GM18907 (cell line): ENCODE measurements around the gene LRRK1.

Experiments used
- ATAC-seq: cut with Tn5 transposase; IDR thresholded peaks from one replicate; pipeline ENCODE4 v1.9.1; 2021; ENCODE audit warnings: mild to moderate bottlenecking, moderate library complexity; ENCODE audit not compliant: unreplicated experiment

Gene LRRK1

DNA sequence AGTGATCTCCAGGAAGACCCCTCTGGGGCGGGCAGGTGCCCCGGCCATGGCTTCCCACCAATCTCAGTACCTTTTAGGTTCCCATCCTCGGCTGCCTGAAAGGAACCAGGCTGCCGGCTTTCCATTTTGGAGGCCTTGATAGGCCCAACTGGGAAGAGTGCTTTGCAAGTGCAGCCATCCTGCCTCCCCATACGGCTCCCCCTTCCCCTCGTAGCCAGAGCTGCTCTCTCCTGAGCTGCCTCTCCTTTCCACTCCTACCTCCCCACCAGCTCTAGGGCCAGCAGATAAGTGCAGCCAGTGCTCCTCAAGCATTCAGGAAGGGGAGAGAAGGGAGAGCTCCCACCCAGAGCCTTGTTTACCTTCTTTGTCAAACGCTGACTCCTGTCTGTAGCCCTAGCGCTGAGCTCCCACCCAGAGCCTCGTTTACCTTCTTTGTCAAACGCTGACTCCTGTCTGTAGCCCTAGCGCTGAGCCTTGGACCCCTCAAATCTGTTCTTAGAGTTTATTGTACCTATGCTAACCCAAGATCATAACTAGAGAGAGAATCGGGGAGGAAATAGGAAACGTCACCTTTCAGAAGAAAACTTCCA lies 133.0 kb downstream of the LRRK1 start:
- no peak for ATAC-seq

DNA sequence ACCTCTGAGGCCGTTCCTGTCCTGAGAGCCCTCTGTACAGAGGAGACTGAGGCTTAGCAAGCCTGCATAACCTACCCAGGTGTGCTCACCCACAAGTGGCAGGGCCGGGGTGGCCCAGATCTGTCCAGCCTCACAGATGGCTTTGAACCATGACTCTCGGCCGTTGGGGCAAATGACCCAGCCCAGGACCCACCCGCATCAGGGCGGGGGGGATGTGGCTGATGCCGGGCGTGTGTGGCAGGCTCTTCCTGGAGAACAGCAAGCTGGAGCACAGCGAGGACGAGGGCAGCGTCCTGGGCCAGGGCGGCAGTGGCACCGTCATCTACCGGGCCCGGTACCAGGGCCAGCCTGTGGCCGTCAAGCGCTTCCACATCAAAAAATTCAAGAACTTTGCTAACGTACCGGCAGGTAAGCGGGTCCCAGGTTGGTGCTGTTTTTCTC lies 133.5 kb downstream of the LRRK1 start:
- ATAC-seq, result no peak

DNA sequence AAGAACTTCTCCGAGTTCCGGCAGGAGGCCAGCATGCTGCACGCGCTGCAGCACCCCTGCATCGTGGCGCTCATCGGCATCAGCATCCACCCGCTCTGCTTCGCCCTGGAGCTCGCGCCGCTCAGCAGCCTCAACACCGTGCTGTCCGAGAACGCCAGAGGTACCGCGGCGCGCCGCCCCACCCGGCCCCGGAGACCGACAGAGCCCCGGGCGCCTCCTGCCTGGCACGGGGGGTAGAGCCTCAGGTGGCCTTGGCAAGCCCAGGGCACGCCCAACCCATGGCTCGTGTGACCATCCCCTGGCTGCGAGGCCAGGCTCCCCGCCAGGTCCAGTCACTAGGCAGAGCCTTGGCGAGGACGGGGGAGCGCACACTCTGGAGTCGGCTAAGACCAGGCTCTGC lies 134.1 kb downstream of the LRRK1 start:
- ATAC-seq, result no peak

DNA sequence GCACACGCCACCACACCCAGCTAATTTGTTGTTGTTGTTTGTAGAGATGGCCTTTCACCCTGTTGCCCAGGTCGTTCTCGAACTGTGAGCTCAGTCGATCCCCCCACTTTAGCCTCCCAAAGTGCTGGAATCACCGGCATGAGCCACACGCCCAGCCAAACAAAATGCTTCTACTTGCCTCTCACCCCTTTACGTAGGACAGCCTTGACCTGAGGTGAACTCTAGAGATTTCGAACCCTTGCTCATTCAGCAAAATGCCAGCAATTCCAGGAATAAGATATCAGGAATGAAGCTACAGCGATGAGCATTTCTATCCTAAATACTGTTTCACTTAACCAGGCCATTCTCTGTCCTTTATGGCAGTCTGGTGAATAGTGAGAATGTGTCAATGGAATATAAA lies 135.0 kb downstream of the LRRK1 start:
- no peak for ATAC-seq

DNA sequence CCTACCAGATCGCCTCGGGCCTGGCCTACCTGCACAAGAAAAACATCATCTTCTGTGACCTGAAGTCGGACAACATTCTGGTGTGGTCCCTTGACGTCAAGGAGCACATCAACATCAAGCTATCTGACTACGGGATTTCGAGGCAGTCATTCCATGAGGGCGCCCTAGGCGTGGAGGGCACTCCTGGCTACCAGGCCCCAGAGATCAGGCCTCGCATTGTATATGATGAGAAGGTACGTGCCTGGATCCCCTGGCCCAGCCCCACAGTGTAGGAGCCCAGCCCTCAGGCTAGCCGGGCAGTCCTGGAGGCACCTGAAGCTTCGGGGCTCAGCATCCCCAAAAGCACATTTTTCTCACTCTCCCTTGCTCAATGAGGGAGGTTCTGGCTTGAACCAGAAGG lies 135.8 kb downstream of the LRRK1 start:
- no peak for ATAC-seq

DNA sequence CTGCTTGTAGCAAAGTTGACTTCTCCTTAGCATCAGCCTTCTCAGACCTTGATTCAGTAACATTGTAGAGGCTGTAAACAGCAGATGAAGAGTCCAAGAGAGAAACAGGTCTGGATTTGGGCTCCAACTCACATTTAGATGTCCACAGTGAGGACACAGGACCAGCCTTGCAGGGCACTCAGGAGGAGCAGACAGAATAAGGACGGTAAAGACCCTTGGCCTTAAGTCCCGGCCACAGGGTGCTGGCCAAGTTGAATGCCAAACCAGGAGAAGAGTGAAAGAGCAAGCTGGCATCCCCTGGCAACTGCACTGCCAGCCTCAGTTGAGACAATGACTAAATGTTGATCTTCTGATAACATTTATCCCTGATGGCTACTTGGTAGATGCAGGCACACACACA lies 136.3 kb downstream of the LRRK1 start:
- ATAC-seq, result no peak

DNA sequence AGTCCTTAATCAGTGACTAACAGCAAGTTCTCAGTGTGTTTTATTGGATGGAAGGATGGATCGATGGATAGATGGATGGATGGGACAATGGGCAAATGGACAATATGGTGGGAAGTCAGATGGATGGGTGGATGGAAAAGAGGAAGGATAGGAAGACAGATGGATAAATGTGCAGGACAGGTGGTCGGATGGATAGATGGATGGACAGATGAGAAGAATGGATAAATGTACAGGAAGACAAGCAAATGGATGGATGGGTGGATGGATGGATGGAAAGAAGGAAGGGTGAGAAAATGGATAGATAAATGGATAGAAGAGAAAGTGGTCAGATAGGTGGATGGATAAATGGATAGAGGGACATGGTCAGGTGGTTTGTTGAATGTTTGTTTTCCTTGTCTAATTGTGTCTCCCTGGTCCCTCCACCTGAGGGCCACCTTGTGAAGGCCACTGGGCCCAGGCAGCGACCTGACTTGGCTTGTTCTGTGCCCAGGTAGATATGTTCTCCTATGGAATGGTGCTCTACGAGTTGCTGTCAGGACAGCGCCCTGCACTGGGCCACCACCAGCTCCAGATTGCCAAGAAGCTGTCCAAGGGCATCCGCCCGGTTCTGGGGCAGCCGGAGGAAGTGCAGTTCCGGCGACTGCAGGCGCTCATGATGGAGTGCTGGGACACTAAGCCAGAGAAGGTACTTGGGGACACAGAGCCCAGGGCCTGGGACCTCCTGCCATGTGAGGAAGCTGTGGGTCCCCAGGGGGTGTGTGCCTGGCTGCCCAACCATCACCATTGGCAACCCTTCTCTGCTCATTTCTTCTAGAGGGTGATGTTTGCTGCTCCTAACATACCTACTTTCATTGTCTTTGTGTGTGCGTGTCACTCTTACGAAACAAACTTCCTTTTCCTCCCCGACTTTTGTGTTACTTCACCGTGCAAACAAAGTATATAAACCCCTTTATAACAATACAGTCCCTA lies 137.5 kb downstream of the LRRK1 start:
- ATAC-seq, result no peak

DNA sequence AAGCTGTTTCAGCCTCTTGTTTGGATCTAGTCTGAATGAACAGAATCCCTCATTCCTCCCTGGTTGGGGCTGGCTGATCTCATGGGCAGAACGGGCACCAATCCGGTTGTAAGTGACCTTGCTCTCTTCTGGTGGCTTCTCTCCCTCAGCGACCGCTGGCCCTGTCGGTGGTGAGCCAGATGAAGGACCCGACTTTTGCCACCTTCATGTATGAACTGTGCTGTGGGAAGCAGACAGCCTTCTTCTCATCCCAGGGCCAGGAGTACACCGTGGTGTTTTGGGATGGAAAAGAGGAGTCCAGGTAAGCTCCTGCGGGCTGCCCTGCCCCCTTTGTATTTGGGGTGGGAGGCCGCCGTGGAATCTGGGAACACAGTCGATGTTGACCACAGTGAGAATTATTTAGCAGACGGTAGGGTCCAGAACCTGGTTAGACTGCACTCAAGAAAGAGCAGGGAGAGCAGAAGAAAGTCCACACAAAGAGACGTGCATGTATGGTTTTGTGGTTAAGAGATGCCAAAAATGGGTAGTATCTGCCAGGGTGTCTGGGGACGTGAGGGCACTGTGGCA lies 138.8 kb downstream of the LRRK1 start:
- no peak for ATAC-seq

DNA sequence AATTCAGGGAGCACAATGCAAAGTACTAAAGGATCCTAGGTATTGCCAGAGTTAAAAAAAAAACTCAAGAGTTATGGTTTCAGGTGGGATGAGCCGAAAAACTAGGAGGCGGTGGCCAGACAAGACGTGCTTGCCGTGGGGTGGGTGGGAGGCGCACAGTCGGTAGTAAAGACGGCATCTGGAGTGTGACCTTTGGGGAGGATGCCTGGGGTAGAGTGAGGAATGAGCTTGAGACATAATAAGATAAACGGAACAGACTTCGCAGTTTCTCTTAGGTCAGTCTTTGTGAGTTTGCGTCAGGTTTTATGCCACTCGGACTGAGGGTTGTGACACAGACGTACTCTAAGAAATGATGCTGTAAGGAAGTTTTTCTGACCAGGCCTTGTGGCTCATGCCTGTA lies 139.6 kb downstream of the LRRK1 start:
- ATAC-seq, result no peak

DNA sequence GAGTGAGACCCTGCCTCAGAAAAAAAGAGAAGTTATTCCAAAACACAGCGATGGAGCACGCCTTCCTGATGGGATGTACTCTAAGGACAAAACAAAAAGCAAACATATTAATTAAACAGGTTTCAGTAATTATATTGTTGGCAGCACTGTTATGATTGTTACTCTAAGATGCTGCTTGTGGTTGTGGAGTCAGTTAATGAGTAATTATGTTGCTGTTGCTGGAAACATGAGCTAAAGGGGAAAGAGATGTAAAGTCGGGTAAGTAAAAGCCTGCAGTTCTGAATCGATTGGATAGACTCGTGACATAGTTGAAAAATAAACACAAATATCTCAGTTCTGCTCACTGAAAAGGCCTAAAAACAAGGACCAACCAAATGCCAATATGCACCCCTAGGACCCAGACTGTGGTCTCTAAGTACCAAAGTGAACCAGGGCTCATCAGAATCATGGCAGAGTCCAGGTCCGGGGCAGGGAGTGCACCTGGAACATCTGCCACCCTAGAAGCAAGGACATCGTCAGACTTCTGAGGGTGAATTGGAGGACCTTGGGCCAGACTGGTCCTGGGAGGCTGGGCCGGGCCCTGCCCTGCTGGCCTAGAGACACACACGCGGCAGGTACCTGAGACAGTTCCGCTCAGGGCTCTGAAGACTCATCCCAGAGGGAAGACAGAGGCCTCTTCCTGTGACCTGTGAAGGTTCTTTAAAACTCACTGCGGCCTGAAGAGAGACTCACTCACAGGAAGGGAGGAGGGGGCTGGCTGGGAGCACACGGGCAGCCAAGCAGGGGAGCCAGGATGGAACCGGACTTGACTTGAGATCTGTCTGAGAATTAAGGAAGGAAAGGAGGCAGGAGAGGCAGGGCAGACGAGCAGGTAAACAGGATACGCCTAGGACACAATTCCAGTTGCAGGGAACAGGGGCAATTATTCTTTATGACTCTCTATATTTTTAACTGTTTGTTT lies 140.5 kb downstream of the LRRK1 start:
- ATAC-seq, result no peak

DNA sequence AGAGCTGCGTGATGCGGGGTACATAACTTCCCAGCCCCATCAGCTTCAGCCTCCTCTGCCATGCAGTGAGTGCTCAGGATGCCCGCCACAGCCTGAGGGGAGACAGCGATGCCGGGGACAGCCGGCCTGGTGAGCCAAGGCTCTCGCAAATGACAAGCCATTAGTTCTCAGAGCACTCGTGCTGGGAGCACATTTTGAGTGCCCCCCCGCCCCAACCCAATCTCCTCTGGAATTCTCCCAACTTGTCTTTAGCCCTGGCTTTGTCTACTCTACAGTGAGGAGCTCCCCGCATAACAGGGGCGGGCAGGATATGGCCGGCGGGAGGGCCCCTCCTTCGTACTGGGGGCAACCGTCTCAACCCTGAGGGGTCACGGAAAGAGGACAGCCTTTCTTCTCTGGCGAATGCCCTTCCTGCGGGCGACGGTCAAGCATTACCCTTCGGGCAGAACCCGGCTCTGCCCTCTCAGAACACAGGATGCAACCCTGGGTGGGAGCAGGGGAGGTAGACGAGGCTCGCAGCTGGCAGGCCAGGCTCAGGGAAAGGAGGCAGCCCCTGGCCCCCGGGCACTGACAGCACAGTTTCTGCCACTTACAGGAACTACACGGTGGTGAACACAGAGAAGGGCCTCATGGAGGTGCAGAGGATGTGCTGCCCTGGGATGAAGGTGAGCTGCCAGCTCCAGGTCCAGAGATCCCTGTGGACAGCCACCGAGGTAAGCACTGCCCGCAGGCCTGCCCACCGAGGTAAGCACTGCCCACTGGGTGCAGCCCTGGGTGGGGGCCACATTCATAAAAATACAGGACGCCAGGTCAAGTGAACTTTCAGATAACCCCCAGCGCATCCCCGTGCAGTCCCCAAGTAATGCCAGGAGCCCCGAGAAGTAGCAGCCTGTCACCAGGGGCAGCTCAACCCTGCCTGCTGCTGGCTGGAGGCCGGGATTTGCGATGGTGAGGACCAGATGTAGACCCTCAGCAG lies 141.7 kb downstream of the LRRK1 start:
- no peak for ATAC-seq

DNA sequence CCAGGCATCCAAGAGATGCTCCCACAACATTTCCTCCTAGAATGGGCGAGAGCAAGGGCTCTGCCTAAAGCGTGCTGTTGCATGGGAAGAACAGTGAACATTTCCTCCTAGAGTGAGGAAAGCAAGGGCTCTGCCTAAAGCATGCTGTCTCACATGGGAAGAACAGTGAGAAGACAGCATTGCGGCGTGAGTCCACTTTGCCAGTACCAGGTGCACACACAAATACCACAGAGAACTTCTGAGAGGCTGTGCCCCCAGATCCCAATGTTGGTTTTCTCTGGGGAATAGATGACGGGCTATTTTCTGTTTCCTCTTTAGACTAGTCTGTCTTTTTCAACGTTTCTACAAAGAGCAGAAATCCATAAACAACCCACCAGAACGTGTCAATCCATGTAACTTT lies 142.9 kb downstream of the LRRK1 start:
- ATAC-seq, result no peak

DNA sequence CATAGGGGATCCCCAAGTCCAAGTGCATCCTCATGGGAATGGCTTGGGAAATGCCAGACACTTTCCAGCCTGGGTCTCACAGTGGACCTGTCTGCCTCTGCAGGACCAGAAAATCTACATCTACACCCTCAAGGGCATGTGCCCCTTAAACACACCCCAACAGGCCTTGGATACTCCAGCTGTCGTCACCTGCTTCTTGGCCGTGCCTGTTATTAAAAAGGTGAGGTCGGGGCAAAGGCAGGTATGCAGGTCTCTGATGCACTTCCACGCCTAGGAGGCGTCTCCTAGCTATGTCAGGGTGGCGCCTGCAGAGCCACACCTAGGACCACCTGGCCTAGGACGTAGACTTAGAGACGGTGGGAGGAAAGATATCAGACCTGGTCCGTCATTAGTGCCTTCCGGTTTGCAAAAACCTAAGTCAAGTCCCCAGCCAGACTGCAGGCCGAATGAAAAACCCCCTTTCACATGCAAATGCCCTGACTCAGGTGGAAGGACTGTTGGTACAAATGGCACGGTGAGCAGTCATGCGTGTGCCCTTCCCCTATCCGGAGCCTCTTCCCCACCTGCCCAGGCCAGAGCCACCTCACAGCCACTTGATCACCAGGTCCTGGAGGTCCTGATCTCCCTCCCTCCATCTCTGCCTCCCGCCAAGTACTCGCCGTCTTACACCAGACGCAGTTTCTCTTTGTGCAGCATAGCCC lies 143.5 kb downstream of the LRRK1 start:
- no peak for ATAC-seq

DNA sequence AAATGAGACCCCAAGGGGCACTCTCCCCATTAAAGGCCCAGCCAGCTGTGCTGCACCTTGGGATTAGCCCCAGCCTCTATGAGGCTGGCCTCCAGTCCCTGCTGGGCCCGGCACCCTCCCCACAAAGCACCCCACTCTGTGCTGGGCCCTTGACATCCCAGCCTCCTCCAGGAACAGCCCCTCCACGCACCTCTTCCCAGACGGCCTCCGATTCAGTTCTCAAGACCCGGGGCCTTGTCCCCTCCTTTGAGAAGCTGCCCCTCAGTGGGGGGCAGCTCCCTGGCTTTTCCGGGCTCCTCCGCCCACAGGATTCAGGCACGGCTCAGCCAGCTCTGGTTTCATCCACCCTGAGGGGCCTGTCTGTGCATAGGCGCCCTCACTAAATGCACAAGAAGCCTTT lies 144.1 kb downstream of the LRRK1 start:
- no peak for ATAC-seq

DNA sequence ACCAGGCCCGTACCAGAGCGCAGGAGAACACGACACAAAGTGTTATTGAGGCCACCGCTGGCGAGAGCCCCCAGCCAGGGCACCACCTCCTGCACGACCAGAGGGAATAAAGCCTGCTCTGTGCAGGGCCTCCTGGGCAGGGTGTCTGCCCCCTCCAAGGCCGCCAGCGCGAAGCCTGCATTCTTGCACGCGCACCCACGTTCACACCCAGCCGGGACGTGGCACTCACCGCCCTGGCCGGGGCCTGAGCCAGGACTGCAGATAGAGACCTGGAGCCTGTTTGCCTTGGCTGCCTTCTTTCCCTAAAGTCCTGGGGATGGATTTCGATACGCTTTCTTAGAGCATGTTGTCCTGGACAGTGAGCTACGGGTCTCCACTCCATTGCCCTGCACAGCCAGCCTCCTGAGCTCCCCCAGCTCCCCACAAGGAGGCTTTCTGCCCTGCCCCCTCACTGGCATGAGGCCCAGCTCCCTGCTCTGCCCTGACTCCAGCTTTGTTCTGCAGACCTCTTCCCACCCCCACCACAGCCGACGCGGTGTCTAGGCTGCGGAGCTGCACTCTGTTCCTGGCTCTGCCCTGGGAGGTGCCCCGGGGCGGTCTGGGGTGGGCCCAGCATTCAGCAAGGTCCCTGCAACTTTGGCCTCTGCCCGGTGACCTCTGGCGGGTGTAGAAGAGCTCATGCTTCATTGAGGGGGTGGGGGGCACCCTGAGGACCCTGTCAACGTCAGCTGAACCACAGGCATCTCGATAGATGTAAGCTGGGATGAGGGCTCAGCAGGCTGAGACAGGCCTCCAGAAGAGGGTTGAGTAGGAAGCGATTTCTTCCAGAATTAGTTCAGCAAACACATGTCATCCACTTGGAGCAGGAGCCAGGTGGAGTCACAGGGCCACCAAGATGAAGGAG lies 145.0 kb downstream of the LRRK1 start:
- no peak for ATAC-seq

DNA sequence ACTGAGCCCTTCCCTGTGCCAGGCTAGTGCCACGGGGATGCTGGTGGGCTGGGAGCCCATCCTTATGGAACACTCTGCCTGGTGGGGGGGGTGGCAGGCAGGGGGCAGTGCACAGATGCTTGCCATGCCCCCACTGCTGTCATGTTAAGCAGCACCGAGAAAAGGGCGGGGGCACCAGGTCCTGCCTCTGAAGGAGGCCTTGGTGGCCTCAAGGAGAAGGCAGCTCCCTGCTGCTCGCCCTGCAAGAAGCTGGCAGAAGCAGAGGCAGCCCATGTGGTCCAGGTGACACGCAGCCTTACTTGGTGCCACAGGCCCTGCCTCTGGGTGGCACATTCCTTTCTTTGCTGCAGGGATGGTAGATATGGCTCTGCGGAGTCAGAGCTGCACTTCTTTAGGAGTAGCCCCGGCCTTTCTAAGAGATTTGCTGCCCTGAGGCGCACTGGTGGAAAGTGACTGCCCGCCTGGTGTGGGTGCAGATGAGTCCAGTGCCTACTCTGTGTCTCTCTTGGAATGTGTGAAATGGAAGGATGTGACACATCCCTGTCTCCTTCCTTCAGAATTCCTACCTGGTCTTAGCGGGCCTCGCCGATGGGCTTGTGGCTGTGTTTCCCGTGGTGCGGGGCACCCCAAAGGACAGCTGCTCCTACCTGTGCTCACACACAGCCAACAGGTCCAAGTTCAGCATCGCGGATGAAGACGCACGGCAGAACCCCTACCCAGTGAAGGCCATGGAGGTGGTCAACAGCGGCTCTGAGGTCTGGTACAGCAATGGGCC lies 145.8 kb downstream of the LRRK1 start:
- ATAC-seq, result no peak

DNA sequence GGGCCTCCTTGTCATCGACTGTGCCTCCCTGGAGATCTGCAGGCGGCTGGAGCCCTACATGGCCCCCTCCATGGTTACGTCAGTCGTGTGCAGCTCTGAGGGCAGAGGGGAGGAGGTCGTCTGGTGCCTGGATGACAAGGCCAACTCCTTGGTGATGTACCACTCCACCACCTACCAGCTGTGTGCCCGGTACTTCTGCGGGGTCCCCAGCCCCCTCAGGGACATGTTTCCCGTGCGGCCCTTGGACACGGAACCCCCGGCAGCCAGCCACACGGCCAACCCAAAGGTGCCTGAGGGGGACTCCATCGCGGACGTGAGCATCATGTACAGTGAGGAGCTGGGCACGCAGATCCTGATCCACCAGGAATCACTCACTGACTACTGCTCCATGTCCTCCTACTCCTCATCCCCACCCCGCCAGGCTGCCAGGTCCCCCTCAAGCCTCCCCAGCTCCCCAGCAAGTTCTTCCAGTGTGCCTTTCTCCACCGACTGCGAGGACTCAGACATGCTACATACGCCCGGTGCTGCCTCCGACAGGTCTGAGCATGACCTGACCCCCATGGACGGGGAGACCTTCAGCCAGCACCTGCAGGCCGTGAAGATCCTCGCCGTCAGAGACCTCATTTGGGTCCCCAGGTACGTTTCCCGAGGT lies 146.5 kb downstream of the LRRK1 start:
- no peak for ATAC-seq
